Esophagus squamous epithelium (tissue), 5 donors: ENCODE data around the gene FBXO10. TPM values are rescaled to one million over a fixed set of nuclear protein-coding genes. Genes with fewer than 3 reads are reported as not detected.

Experiments used
- DNase-seq: peaks from one replicate; lab custom pipeline; 2025; lab: John Stamatoyannopoulos, UW
- H3K27ac ChIP-seq, 4 donors: fragments of 200-600 bp; sonication (generic); one replicate each; pipeline ENCODE4 v1.5.1; 2016 to 2019; ENCODE audit warnings: mild to moderate bottlenecking in 1 of 4
- H3K27me3 ChIP-seq, 4 donors: fragments of 200-600 bp; sonication (generic); 1 replicate in 3 of 4; 2 replicates in 1 of 4; pipeline versions ENCODE4 v1.5.1 to v1.6.0; 2017 to 2021; ENCODE audit warnings: antibody characterized with exemption in 1 of 4
- H3K36me3 ChIP-seq, 3 donors: fragments of 200-600 bp; sonication (generic); one replicate each; pipeline ENCODE4 v1.5.1; 2016 to 2019
- H3K4me1 ChIP-seq, 3 donors: fragments of 200-600 bp; sonication (generic); one replicate each; pipeline ENCODE4 v1.5.1; 2017 to 2019
- H3K4me3 ChIP-seq, 4 donors: fragments of 200-600 bp; sonication (generic); 1 replicate in 3 of 4; 2 replicates in 1 of 4; pipeline ENCODE4 v1.5.1; 2016 to 2019; ENCODE audit warnings: mild to moderate bottlenecking in 2 of 4, moderate library complexity in 1 of 4
- H3K9me3 ChIP-seq, 3 donors: fragments of 200-600 bp; sonication (generic); one replicate each; pipeline ENCODE4 v1.5.1; 2016 to 2019
- POLR2A ChIP-seq, 4 donors: fragments of 450-650 bp; IDR thresholded peaks; one replicate each; pipeline ENCODE4 v1.6.1; 2017; ENCODE audit warnings: antibody characterized with exemption in 4 of 4, mild to moderate bottlenecking in 4 of 4, moderate library complexity in 3 of 4
- whole genome bisulfite sequencing, 2 donors: methylation state at CpG; one replicate each; pipeline ENCODE4 v1.1.5; 2018; 5-methylcytosine and 5-hydroxymethylcytosine counted together
- intact Hi-C: fragments of 100-400 bp; cut with DNase I; formaldehyde crosslinking; loops from one replicate; pipeline ENCODE4 v1.15.0; 2022
- total RNA-seq, 4 donors: library from RNA; depleted of rRNA; stranded (reverse); fragments of >200 nt; gene quantifications; one replicate each; pipeline ENCODE4 v1.1.0, GENCODE V29; 2016
- TF ChIP-seq, protein P1 (sequence below), 6 experiments: fragments of 450-650 bp in 4 of 6; fragments of 200-600 bp in 2 of 6; sonication (generic) in 2 of 6; IDR thresholded peaks; one replicate each; pipeline ENCODE4 v1.5.1; 2016 to 2019; ENCODE audit warnings: antibody characterized with exemption in 6 of 6, mild to moderate bottlenecking in 4 of 6, moderate library complexity in 4 of 6
- donor health status: DM: yes; HTN: yes; CAD: no.

Gene FBXO10
- total RNA-seq, 4 donors from 2014 or later, result 3.4 to 6.0 (median 4.4) TPM

DNA sequence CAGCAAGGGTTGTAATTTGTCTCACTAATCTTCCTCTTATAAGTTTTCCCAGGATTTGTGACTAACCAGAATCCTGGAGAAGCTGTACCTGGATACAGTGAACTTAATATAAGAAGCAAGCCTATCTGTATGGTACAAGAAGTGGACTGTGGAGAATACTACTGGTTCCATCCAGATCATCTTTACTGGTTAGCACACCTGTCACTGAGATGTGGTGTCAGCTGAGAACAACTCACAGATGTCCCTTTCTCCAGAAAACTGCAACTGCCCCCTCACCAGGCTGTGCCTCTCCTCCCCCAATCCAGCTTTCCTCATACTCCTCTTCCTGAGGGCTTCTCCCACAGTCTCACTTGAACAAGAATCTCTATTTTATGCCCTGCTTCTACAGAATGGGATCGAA lies 4.9 kb downstream of the FBXO10 start:
- TF ChIP-seq POLR2A (IDR thresholded peaks at IDR 0.05), result no peak
- TF ChIP-seq, protein P1, sequence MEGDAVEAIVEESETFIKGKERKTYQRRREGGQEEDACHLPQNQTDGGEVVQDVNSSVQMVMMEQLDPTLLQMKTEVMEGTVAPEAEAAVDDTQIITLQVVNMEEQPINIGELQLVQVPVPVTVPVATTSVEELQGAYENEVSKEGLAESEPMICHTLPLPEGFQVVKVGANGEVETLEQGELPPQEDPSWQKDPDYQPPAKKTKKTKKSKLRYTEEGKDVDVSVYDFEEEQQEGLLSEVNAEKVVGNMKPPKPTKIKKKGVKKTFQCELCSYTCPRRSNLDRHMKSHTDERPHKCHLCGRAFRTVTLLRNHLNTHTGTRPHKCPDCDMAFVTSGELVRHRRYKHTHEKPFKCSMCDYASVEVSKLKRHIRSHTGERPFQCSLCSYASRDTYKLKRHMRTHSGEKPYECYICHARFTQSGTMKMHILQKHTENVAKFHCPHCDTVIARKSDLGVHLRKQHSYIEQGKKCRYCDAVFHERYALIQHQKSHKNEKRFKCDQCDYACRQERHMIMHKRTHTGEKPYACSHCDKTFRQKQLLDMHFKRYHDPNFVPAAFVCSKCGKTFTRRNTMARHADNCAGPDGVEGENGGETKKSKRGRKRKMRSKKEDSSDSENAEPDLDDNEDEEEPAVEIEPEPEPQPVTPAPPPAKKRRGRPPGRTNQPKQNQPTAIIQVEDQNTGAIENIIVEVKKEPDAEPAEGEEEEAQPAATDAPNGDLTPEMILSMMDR (IDR thresholded peaks at IDR 0.05), result no peak
- 83 to 100% methylated on average over 1 of the region's 1 CpG for WGBS, 2 donors
- intact Hi-C loops, result no loop called here
- H3K27me3 ChIP-seq, result no peaks in the 10 kb centered on the region
- no peaks in the 10 kb centered on the region for H3K9me3 ChIP-seq
- H3K36me3 ChIP-seq, result no peaks in the 10 kb centered on the region
- no peak overlapping the region for H3K27ac ChIP-seq
- H3K4me3 ChIP-seq, result no peak overlapping the region
- no peak for DNase-seq
- H3K4me1 ChIP-seq, result peaks cover 5 to 20% (median 7%) of the 10 kb centered on the region in 3 donors

DNA sequence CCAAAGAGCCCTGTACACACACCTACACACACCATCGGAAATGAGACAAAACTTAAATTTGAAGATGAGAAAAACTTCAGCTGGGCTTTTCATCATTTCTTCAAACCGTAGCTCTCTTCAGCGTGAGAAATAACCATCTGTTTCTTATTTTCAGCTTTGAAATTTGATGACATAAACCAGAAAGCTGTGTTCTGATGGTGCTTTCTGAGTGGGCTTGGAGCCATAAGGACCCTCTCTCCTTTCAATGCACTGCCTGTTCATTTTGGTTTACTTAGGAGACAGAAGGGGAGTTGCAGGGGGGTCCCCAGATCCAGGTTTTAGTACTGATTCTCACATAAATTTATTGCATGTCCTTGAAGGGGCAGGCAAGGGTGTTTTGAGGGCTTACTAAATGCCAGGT lies 9.5 kb downstream of the FBXO10 start:
- intact Hi-C loops, result no loop called here
- 76 to 90% methylated on average over 3 of the region's 3 CpGs for WGBS, 2 donors
- Histone ChIP-seq H3K27me3 (no peaks in the 10 kb centered on the region), H3K27ac (no peak overlapping the region), H3K4me1 (no peaks in the 10 kb centered on the region), H3K4me3 (no peak overlapping the region), H3K36me3 (peaks cover 0 to 7% (median 0%) of the 10 kb centered on the region in 3 donors), H3K9me3 (peaks cover 0 to 5% (median 0%) of the 10 kb centered on the region in 3 donors)
- TF ChIP-seq, protein P1 (IDR thresholded peaks at IDR 0.05), result no peak
- TF ChIP-seq POLR2A (IDR thresholded peaks at IDR 0.05), result no peak
- no peak for DNase-seq

DNA sequence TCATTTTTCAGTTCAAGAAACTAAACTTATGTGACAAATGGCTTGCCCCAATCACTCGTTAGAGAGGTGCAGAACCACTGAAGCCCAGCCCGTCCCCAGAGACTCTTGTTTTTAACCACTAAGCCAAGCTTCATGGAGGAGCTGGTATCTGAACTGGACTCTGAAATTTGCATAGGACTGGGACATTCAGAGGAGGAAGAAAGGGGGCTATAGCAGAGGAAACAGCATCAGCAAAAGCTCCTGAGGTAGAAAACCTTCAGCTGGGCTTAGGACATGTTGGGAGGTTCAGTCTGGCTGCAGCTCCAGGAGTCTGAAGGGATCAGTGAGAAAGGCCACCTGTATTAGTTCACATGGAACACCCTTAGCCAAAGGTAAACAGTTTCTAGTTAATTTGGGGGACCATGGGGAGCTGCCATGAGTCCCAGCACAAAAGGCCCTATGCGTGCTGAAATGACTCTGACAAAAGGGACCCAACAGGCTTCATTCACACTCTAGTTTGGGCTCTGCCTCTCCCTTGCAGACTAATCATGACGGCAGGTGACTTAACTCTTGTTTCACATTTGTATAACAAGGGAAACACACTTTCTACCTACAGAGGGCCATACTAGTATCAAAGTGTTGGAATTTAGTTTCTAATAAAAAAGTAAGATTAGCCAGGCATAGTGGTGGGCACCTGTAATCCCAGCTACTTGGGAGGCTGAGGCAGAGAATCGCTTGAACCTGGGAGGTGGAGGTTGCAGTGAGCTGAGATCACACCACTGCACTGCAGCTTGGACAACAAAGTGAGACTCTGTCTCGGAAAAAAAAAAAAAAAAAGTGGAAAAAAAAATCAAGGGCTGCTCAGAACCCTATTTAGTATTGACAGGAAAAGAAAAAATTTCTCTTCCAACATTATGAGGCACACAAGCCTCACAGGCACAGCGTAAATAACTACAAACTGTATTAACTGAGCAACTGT lies 10.2 kb downstream of the FBXO10 start:
- Histone ChIP-seq H3K36me3 (peaks cover 0 to 7% (median 0%) of the 10 kb centered on the region in 3 donors), H3K4me1 (no peaks in the 10 kb centered on the region), H3K27ac (no peak overlapping the region), H3K9me3 (peaks cover 0 to 5% (median 0%) of the 10 kb centered on the region in 3 donors), H3K4me3 (no peak overlapping the region), H3K27me3 (no peaks in the 10 kb centered on the region)
- TF ChIP-seq POLR2A (IDR thresholded peaks at IDR 0.05), result peak in 1 of 4 donors; percentile 34
- TF ChIP-seq, protein P1 (IDR thresholded peaks at IDR 0.05), result no peak
- 86 to 87% methylated on average over 6 of the region's 7 CpGs for WGBS, 2 donors
- DNase-seq, result no peak
- intact Hi-C loops, result no loop called here

DNA sequence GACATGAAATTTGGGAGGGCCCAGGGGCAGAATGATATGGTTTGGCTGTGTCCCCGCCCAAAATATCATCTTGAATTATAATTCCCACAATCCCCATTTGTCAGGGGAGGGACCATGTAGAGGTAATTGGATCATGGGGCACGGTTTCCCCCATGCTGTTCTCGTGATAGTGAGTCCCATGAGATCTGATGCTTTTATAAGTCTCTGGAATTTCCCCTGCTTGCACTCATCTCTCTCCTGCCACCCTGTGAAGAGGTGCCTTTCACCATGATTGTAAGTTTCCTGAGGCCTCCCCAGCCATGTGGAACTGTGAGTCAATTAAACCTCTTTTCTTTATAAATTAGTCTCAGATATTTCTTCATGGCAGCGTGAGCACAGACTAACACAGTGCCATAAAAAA lies 11.3 kb downstream of the FBXO10 start:
- 79 to 95% methylated on average over 4 of the region's 4 CpGs for WGBS, 2 donors

More for the DNA sequence above, 11.3 kb downstream of the FBXO10 start:
- TF ChIP-seq, protein P1 (IDR thresholded peaks at IDR 0.05), result no peak
- no peak for TF ChIP-seq POLR2A (IDR thresholded peaks at IDR 0.05)
- H3K4me3 ChIP-seq, result no peak overlapping the region
- no peaks in the 10 kb centered on the region for H3K27me3 ChIP-seq
- DNase-seq, result no peak
- peaks cover 0 to 5% (median 0%) of the 10 kb centered on the region in 3 donors for H3K9me3 ChIP-seq
- no peak overlapping the region for H3K27ac ChIP-seq
- H3K4me1 ChIP-seq, result no peaks in the 10 kb centered on the region
- intact Hi-C loops, result no loop called here
- H3K36me3 ChIP-seq, result peaks cover 0 to 7% (median 0%) of the 10 kb centered on the region in 3 donors
